ENCODE results near the gene HYCC2. TPM values are rescaled to one million over a fixed set of nuclear protein-coding genes. Genes with fewer than 3 reads are reported as not detected.

HYCC2 gene
- total and polyA plus RNA-seq, 8 donors = 4.2 to 14.5 (median 8.7) TPM

- Histone ChIP-seq H3K36me3 (no peaks in the 10 kb centered on the region), H3K4me1 (peaks cover 0 to 5% (median 0%) of the 10 kb centered on the region in 3 donors), H3K9me3 (no peaks in the 10 kb centered on the region), H3K27ac (no peak overlapping the region), H3K27me3 (no peaks in the 10 kb centered on the region), H3K4me3 (no peak overlapping the region)
- FAIRE-seq (no peak), ATAC-seq (no peak), DNase-seq (no peak)
- intact Hi-C loops (cut with DNase I) = no loop called here
- no peak for TF ChIP-seq CTCF (IDR thresholded peaks at IDR 0.05)
- WGBS, 2 donors = 96 to 98% methylated on average over 3 of the region's 3 CpGs
Measured at GRCh38 chr2:201111096-201111495, 39.6 kb upstream of the HYCC2 start.

GRCh38 chr2:201110615-201111014 is 39.1 kb upstream of the HYCC2 start:
- H3K9me3 ChIP-seq = no peaks in the 10 kb centered on the region
- H3K4me1 ChIP-seq = peaks cover 0 to 5% (median 0%) of the 10 kb centered on the region in 3 donors
- H3K4me3 ChIP-seq = no peak overlapping the region
- H3K27ac ChIP-seq = no peak overlapping the region
- no peaks in the 10 kb centered on the region for H3K36me3 ChIP-seq
- no peaks in the 10 kb centered on the region for H3K27me3 ChIP-seq
- ATAC-seq (no peak), DNase-seq (no peak), FAIRE-seq (no peak)
- no peak for TF ChIP-seq CTCF (IDR thresholded peaks at IDR 0.05)
- intact Hi-C loops (cut with DNase I) = no loop called here

GRCh38 chr2:201109186-201109585 is 37.7 kb upstream of the HYCC2 start:
- 91 to 98% methylated on average over 4 of the region's 4 CpGs for WGBS, 2 donors
- intact Hi-C loops (cut with DNase I) = no loop called here

GRCh38 chr2:201108341-201108740 is 36.9 kb upstream of the HYCC2 start:
- ATAC-seq (no peak), DNase-seq (no peak), FAIRE-seq (no peak)
- WGBS, 2 donors = 88% methylated on average over 2 of the region's 2 CpGs
- intact Hi-C loops (cut with DNase I) = no loop called here
- Histone ChIP-seq H3K27me3 (no peaks in the 10 kb centered on the region), H3K9me3 (no peaks in the 10 kb centered on the region), H3K4me1 (no peaks in the 10 kb centered on the region), H3K4me3 (no peak overlapping the region), H3K27ac (no peak overlapping the region), H3K36me3 (no peaks in the 10 kb centered on the region)
- TF ChIP-seq CTCF (IDR thresholded peaks at IDR 0.05) = no peak

More at GRCh38 chr2:201109186-201109585, 37.7 kb upstream of the HYCC2 start:
- DNase-seq (no peak), FAIRE-seq (no peak), ATAC-seq (no peak)
- no peak overlapping the region for H3K27ac ChIP-seq
- H3K27me3 ChIP-seq = no peaks in the 10 kb centered on the region
- H3K9me3 ChIP-seq = no peaks in the 10 kb centered on the region
- H3K36me3 ChIP-seq = no peaks in the 10 kb centered on the region
- H3K4me3 ChIP-seq = no peak overlapping the region
- TF ChIP-seq CTCF (IDR thresholded peaks at IDR 0.05) = no peak
- H3K4me1 ChIP-seq = no peaks in the 10 kb centered on the region

DNA sequence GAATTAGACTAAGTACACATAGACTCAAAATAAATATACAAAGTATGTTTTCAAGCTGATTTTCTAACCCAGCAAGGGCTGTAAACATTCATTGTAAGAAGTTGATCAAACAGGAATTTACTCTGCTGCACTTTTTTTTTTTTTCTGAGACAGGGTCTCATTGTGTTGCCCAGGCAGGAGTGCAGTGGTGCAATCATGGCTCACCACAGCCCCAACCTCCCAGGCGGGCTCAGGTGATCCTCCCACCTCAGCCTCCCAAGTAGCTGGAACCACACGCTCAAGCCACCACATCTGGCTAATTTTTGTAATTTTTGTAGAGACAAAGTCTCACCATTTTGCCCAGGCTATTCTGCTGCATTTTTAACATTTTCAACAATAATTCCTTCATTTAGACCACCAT is 36.2 kb upstream of the HYCC2 start:
- Histone ChIP-seq H3K36me3 (no peaks in the 10 kb centered on the region), H3K27ac (no peak overlapping the region), H3K9me3 (no peaks in the 10 kb centered on the region), H3K4me3 (no peak overlapping the region), H3K27me3 (no peaks in the 10 kb centered on the region), H3K4me1 (no peaks in the 10 kb centered on the region)
- no peak for TF ChIP-seq CTCF (IDR thresholded peaks at IDR 0.05)
- intact Hi-C loops (cut with DNase I) = no loop called here
- 89 to 100% methylated on average over 2 of the region's 2 CpGs for WGBS, 2 donors
- DNase-seq = no peak
- FAIRE-seq = no peak
- ATAC-seq = no peak
